CD4-positive, alpha-beta T cell (primary cell): Measurements from ENCODE around the gene CASKIN2. TPM values are rescaled to one million over a fixed set of nuclear protein-coding genes. Genes with fewer than 3 reads are reported as not detected.

Experiments used
- ATAC-seq: fragments of 200-7000 bp; cut with Tn5 transposase; one replicate; pipeline ENCODE4 v1.10.0; 2022; ENCODE audit warnings: mild to moderate bottlenecking; ENCODE audit not compliant: poor library complexity
- CTCF ChIA-PET: fragments of 350-600 bp; sonication (Branson Sonifier 250); formaldehyde crosslinking; loops from one replicate; lab custom pipeline; 2021; ENCODE audit warnings: antibody characterized with exemption, inconsistent platforms; lab: Charles Lee
- POLR2A ChIA-PET: fragments of 350-600 bp; sonication (Branson Sonifier 250); formaldehyde crosslinking; loops from one replicate; lab custom pipeline; 2021; ENCODE audit warnings: antibody characterized with exemption, inconsistent platforms; lab: Charles Lee
- DNase-seq, 14 experiments: peaks; one replicate each; pipeline ENCODE4 v3.0.0-alpha.2; 2013 to 2020; ENCODE audit warnings: mixed read lengths in 2 of 14
- H3K27ac ChIP-seq, 2 donors: one replicate each; pipeline versions ENCODE4 v1.5.1 to v1.7.0; 2013; ENCODE audit warnings: low read length in 2 of 2, low read depth in 1 of 2, mild to moderate bottlenecking in 1 of 2
- H3K27me3 ChIP-seq, 2 experiments: 1 replicate in 1 of 2; 2 replicates in 1 of 2; pipeline versions ENCODE4 v1.6.1 to v1.7.0; 2013; ENCODE audit warnings: low read length in 2 of 2, control low read depth in 1 of 2, mild to moderate bottlenecking in 1 of 2, moderate library complexity in 1 of 2; ENCODE audit not compliant: insufficient read depth in 2 of 2, control insufficient read depth in 1 of 2
- H3K36me3 ChIP-seq: one replicate; pipeline ENCODE4 v1.6.1; 2013; ENCODE audit warnings: low read length, control low read depth; ENCODE audit not compliant: insufficient read depth
- H3K4me1 ChIP-seq: one replicate; pipeline ENCODE4 v1.6.1; 2013; ENCODE audit warnings: low read length, control low read depth; ENCODE audit not compliant: insufficient read depth
- H3K4me3 ChIP-seq: one replicate; pipeline ENCODE4 v1.5.1; 2013; ENCODE audit warnings: mild to moderate bottlenecking, low read length, moderate library complexity
- H3K9me3 ChIP-seq, 2 experiments: 1 replicate in 1 of 2; 2 replicates in 1 of 2; pipeline versions ENCODE4 v1.6.1 to v1.7.0; 2013; ENCODE audit warnings: low read length in 2 of 2, mild to moderate bottlenecking in 2 of 2, control low read depth in 1 of 2, moderate library complexity in 1 of 2; ENCODE audit not compliant: control insufficient read depth in 1 of 2, insufficient read depth in 1 of 2
- H3K27ac Mint-ChIP-seq: one replicate; pipeline ENCODE4 v1.8.0; 2020; ENCODE audit warnings: mixed read lengths
- H3K27me3 Mint-ChIP-seq: one replicate; pipeline ENCODE4 v1.8.0; 2021; ENCODE audit warnings: mixed read lengths
- H3K36me3 Mint-ChIP-seq: one replicate; pipeline ENCODE4 v1.8.0; 2021; ENCODE audit warnings: low read depth, mixed read lengths
- H3K4me1 Mint-ChIP-seq: one replicate; pipeline ENCODE4 v1.8.0; 2021; ENCODE audit warnings: low read depth, mixed read lengths
- H3K4me3 Mint-ChIP-seq: one replicate; pipeline ENCODE4 v1.8.0; 2020; ENCODE audit warnings: mild to moderate bottlenecking, mixed read lengths
- H3K9me3 Mint-ChIP-seq: one replicate; pipeline ENCODE4 v1.8.0; 2020; ENCODE audit warnings: mixed read lengths
- CTCF ChIP-seq: fragments of 200-600 bp; IDR thresholded peaks from one replicate; pipeline ENCODE4 v1.8.0; 2022; ENCODE audit warnings: antibody characterized with exemption, mild to moderate bottlenecking
- intact Hi-C, 2 experiments: fragments of 100-400 bp; cut with DNase I in 1 of 2; cut with micrococcal nuclease in 1 of 2; formaldehyde crosslinking; loops; one replicate each; pipeline versions ENCODE4 v1.15.1 to v1.9.0; 2023 to 2025; cut with DNase I, micrococcal nuclease
- total RNA-seq, 174 experiments: library from RNA in 2 of 174; stranded (reverse) in 2 of 174; gene quantifications; one replicate each; pipeline ENCODE4 v1.2.3 and lab custom pipeline; 2021 to 2026

Gene CASKIN2
- total RNA-seq, 2 experiments from 2014 or later = 0.17 to 0.25 TPM

GRCh38 chr17:75503976-75504346 is 11.4 kb downstream of the CASKIN2 start:
- Mint-ChIP-seq H3K4me1 (no peaks in the 10 kb centered on the region), H3K9me3 (no peaks in the 10 kb centered on the region), H3K4me3 (no peak overlapping the region), H3K27ac (no peak overlapping the region), H3K36me3 (peaks cover 6% of the 10 kb centered on the region), H3K27me3 (no peaks in the 10 kb centered on the region)
- DNase-seq = peak in 1 of 14 experiments; percentile 30
- ChIA-PET POLR2A (interaction anchor here (1.1 kb wide), 1 partner anchor 12 kb away, joined by 3 read pairs; the partner anchor contains the start of gene TSEN54), CTCF (no interaction called here)
- intact Hi-C loops = no loop called here
- Histone ChIP-seq H3K27me3 (no peaks in the 10 kb centered on the region), H3K4me3 (no peak overlapping the region), H3K9me3 (no peaks in the 10 kb centered on the region), H3K36me3 (peaks cover 8% of the 10 kb centered on the region), H3K27ac (no peak overlapping the region), H3K4me1 (no peaks in the 10 kb centered on the region)
- no peak for ATAC-seq
- TF ChIP-seq CTCF = no peak

- DNase-seq (no peak), ATAC-seq (no peak)
- no peaks in the 10 kb centered on the region for H3K4me1 ChIP-seq
- H3K9me3 ChIP-seq = no peaks in the 10 kb centered on the region
- Mint-ChIP-seq H3K27ac (no peak overlapping the region), H3K27me3 (no peaks in the 10 kb centered on the region), H3K9me3 (no peaks in the 10 kb centered on the region), H3K4me3 (no peak overlapping the region), H3K4me1 (no peaks in the 10 kb centered on the region), H3K36me3 (peaks cover 10% of the 10 kb centered on the region)
- ChIA-PET POLR2A (interaction anchor here (1.0 kb wide), 2 partner anchors 13 to 214 kb away, joined by 3 read pairs; partner anchors contain the start of genes SLC25A19 and TSEN54), CTCF (no interaction called here)
- no peak overlapping the region for H3K27ac ChIP-seq
- H3K36me3 ChIP-seq = peaks cover 10% of the 10 kb centered on the region
- intact Hi-C loops = no loop called here
- no peak overlapping the region for H3K4me3 ChIP-seq
- no peak for TF ChIP-seq CTCF
- H3K27me3 ChIP-seq = no peaks in the 10 kb centered on the region
Observed at GRCh38 chr17:75503337-75503950, 11.9 kb downstream of the CASKIN2 start.

GRCh38 chr17:75502721-75503329 is 12.5 kb downstream of the CASKIN2 start:
- H3K27ac Mint-ChIP-seq = no peak overlapping the region
- Histone ChIP-seq H3K9me3 (no peaks in the 10 kb centered on the region), H3K4me3 (no peak overlapping the region), H3K4me1 (peaks cover 5% of the 10 kb centered on the region), H3K27ac (no peak overlapping the region), H3K36me3 (peaks cover 15% of the 10 kb centered on the region), H3K27me3 (no peaks in the 10 kb centered on the region)
- ATAC-seq (no peak), DNase-seq (no peak)
- H3K36me3 Mint-ChIP-seq = peaks cover 14% of the 10 kb centered on the region
- H3K9me3 Mint-ChIP-seq = no peaks in the 10 kb centered on the region
- H3K27me3 Mint-ChIP-seq = no peaks in the 10 kb centered on the region
- peaks cover 5% of the 10 kb centered on the region for H3K4me1 Mint-ChIP-seq
- intact Hi-C loops = no loop called here
- ChIA-PET POLR2A (interaction anchor here (1.0 kb wide), 2 partner anchors 13 to 213 kb away, joined by 3 read pairs; partner anchors contain the start of genes SLC25A19 and TSEN54), CTCF (no interaction called here)
- no peak overlapping the region for H3K4me3 Mint-ChIP-seq
- TF ChIP-seq CTCF = no peak
